Measurements from ENCODE around the gene C21orf58.
A peak's percentile ranks its signal among the peaks of the same experiment; 100 is the strongest.

The C21orf58 gene

GRCh38 chr21:46349134-46349760, 25.6 kb upstream of the C21orf58 start:
- H3K4me3 ChIP-seq (replicated peaks in 1 of 2; ENCODE audit: low read depth in 2 of 2, low read length in 2 of 2): no peak overlapping the region
- no peak for DNase-seq (ENCODE audit: low read depth in 2 of 2)
- TF ChIP-seq CTCF (IDR thresholded peaks at IDR 0.05; ENCODE audit: low read depth, low read length): no peak

DNA sequence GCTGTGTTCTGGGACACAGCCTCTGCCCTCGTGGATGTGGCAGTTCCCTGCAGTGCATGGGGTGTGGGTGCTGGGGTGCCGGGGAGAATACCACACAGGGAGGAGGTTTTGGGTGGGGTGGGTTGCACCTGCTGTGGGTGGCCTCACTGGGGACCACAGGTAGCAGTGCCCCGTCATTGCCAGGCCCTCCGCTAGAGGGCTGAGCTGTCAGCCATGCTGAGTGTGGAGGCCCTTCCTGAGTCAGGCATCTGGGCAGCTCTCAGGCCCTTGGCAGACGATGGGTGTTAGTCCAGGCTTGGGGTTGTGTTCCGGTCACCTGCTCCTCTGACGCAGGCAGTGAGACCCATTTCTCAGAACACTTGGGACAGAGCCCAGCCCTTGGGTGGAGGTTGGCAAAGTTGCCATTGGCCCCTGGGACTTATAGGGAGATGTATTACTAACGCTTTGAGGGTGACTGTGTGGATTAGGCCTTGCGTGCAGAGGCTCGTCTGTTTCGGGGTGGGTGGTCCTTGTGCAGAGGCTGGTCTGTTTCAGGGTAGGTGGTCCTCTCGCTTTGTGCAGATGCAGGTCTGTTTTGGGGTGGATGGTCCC, 24.2 kb upstream of the C21orf58 start:
- TF ChIP-seq CTCF (IDR thresholded peaks at IDR 0.05; ENCODE audit: low read depth, low read length): no peak
- H3K4me3 ChIP-seq (replicated peaks in 1 of 2; ENCODE audit: low read depth in 2 of 2, low read length in 2 of 2): no peak overlapping the region
- DNase-seq (ENCODE audit: low read depth in 2 of 2): peak; percentile 28 to 48

DNA sequence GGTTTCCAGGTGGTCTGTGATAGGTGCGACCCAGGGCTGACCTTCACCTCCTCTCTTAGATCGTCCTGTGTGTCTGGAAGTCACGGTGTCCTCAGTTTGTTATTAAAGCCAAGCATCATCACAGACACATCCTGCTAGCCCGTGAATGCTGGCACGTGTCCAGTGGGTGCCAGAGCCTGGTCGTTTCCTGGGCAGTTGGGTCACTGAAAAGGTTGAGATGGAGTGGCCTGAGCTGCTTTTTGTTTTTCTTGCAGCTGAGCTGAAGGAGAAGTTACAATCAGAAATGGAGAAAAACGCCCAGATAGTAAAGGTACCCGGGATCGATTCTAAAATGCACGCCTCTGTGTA, 23.5 kb upstream of the C21orf58 start:
- DNase-seq (ENCODE audit: low read depth in 2 of 2): no peak
- H3K4me3 ChIP-seq (replicated peaks in 1 of 2; ENCODE audit: low read depth in 2 of 2, low read length in 2 of 2): no peak overlapping the region
- no peak for TF ChIP-seq CTCF (IDR thresholded peaks at IDR 0.05; ENCODE audit: low read depth, low read length)

- no peak for TF ChIP-seq CTCF (IDR thresholded peaks at IDR 0.05; ENCODE audit: low read depth, low read length)
- no peak overlapping the region for H3K4me3 ChIP-seq (replicated peaks in 1 of 2; ENCODE audit: low read depth in 2 of 2, low read length in 2 of 2)
- DNase-seq (ENCODE audit: low read depth in 2 of 2): no peak
Measured at GRCh38 chr21:46346296-46347202, 22.9 kb upstream of the C21orf58 start.

DNA sequence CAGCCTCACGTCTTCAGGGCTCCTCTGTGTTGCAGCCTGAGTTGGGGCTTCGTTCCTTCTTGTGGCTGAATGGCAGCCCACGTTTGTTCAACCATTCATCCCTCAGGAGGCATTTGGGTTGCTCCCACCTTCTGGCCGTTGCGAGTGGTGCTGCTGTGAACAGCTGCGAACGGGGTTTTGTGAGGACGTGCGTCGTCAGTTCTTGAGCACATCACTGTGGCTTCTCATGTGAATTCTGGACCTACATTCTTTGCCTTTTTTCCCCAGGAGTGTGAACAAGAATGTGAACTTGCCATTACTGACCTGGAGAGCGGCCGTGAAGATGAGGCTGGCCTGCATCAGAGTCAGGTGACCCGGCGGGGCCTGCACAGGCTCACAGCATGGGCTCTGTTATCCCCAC, 22.2 kb upstream of the C21orf58 start:
- no peak for DNase-seq (ENCODE audit: low read depth in 2 of 2)
- no peak overlapping the region for H3K4me3 ChIP-seq (replicated peaks in 1 of 2; ENCODE audit: low read depth in 2 of 2, low read length in 2 of 2)
- no peak for TF ChIP-seq CTCF (IDR thresholded peaks at IDR 0.05; ENCODE audit: low read depth, low read length)

DNA sequence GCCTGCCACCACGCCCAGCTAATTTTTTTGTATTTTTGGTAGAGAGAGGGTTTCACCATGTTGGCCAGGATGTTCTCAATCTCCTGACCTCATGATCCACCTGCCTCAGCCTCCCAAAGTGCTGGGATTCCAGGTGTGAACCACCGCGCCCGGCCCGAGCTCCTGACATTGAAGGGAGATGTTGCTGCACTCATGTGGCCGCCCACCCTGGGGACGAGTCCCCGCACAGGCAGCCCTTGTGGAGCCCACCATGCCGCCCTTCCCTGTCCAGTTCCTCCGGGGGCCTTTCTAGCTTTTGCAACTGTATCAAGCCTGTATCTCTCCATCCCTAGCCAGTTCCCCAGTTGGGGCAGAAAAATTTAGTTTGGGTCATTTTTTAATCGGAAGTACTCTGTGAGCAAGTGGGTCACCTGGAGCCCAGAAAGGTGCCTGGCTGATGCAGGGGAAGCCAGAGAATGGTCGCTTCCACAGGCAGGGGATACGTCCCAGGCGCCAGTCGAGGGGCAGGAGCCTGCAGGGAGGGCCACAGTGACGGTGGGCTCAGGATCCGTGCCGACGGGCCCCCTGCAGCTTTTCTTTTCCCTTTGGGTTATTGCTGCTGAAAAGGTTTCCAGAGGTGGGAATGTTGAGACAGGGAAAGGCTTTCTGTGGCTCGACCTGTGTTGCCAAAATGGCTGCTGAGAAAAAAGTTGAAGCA, 20.7 kb upstream of the C21orf58 start:
- no peak for DNase-seq (ENCODE audit: low read depth in 2 of 2)
- H3K4me3 ChIP-seq (replicated peaks in 1 of 2; ENCODE audit: low read depth in 2 of 2, low read length in 2 of 2): no peak overlapping the region
- TF ChIP-seq CTCF (IDR thresholded peaks at IDR 0.05; ENCODE audit: low read depth, low read length): no peak
